HG02981 (cell line): ENCODE results near the gene CNOT9.

ENCODE experiments used
- ATAC-seq: cut with Tn5 transposase; IDR thresholded peaks from one replicate; pipeline ENCODE4 v1.9.1; 2021; ENCODE audit warnings: mild to moderate bottlenecking, moderate library complexity; ENCODE audit not compliant: unreplicated experiment

Gene CNOT9

GRCh38 chr2:218577482-218578220 lies 9.0 kb downstream of the CNOT9 start:
- ATAC-seq = no peak

DNA sequence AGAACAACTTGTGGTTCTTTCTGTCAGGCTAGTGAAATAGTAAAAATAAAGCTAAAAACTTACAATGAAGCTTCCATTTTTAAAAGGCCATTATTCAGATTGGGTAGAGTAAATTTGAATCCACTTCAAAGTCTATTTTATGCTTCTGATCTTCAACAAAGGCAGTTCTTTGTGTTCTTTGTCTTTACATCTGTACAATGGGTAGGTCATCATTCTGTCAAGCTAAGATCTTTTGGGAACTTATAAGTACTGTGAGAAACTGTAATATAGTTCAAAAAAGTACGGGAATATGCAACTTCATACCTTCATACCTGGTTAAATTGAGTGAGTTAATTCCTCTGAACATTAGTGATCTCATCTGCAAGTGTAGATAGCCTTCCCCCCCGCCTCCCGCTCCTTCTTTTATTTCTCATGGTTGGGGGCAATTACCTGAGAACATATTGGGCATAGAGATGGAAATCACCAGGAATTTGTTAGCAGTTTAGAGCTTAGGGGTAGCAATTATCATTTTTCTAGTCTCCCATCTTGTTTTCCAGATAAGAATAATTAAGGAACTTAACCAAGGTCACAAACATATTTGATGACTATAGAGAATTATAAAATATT lies 9.7 kb downstream of the CNOT9 start:
- ATAC-seq = no peak

GRCh38 chr2:218582076-218582475 lies 13.4 kb downstream of the CNOT9 start:
- peak; percentile 92 for ATAC-seq

DNA sequence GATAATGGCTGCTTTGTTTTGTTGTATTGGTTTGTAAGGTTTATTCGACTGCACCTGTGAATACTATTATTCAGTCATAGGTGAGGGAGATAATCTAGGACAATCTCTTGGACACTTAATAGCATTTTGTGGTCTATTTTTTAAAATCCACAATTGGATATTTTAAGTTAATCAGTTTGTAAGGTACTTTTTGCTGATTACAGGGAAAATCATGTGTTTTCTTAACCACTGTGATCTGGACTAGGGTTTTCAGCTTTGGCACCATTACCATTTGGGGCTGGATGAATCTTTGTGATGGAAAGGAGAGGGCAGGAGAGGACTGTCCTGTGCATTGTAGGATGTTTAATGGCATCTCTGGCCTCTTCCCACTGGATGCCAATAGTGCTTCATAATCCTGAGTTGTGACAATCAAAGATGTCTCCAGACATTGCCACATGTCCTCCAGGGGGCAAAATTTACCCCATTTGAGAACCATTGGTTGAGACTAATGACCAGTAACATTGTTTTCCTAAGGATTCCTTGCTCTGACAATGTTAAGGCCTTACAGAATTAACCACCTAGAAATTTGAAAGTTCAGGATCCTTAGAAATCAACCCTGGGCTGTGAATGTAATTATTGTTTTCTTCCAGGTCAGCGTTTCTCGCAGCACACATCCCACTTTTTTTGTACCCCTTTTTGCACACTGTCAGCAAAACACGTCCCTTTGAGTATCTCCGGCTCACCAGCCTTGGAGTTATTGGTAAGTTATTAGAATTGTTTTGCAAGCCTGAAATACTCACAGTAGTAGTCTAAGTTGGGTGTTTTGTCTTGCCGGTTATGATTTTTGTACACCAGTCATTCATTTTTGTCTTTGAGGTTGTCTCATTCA lies 15.6 kb downstream of the CNOT9 start:
- ATAC-seq = no peak

GRCh38 chr2:218585541-218585940 lies 16.9 kb downstream of the CNOT9 start:
- no peak for ATAC-seq

- no peak for ATAC-seq
Measured at GRCh38 chr2:218605432-218605831, 36.8 kb downstream of the CNOT9 start.

GRCh38 chr2:218607436-218608115 lies 38.9 kb downstream of the CNOT9 start, which contains the start of gene PLCD4:
TSS of gene PLCD4 (plus strand) at chr2:218607899. CDS start at chr2:218615740, 7,841 bp downstream.
- ATAC-seq = no peak

DNA sequence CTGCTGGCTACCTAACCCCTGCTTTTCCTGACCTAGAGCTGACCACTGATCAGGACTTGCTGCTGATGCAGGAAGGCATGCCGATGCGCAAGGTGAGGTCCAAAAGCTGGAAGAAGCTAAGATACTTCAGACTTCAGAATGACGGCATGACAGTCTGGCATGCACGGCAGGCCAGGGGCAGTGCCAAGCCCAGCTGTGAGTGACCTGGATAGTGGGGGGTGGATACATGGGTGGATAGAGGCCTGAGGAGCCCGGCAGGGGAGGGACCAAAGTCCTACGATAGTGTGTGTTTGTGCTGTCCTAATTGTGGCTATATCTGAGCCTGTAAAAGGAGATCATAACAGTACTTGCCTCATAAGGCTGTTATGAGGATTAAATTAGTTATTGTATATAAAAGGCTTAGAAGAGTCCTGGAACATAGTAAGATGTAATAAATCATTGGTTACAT lies 47.3 kb downstream of the CNOT9 start:
- no peak for ATAC-seq

GRCh38 chr2:218618102-218618860 lies 49.6 kb downstream of the CNOT9 start:
- no peak for ATAC-seq

DNA sequence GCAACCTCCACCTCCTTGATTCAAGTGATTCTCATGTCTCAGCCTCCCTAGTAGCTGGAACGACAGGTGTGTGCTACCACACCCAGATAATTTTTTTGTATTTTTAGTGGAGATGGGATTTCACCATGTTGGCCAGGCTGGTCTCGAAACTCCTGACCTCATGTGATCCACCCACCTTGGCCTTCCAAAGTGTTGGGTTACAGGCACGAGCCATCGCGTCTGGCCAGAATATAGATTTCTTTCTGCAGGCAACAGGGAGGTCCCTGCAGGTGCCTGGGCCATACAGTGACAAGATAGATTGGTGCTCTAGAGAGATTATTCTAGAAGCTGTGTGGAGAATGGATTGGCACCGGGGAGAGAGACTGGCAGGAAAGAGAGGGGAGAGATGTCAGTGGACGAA lies 52.4 kb downstream of the CNOT9 start:
- no peak for ATAC-seq

GRCh38 chr2:218622606-218623365 lies 54.1 kb downstream of the CNOT9 start:
- ATAC-seq = no peak

DNA sequence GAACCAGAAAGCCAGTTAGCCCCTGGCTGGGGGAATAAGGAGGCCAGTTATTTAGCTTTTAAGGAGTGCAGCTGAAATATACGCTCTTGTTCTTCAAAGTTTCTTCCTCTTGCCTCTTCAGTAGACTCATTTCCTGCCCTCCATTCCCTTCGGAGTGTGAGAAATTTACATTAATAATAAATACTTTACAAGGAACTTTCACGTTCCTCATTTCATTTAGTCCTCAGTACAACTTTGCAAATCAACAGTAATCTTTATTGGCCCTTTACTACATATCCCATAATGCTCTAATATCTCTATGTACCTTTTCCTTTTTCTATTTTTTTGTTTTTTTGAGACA lies 54.7 kb downstream of the CNOT9 start:
- ATAC-seq = no peak

DNA sequence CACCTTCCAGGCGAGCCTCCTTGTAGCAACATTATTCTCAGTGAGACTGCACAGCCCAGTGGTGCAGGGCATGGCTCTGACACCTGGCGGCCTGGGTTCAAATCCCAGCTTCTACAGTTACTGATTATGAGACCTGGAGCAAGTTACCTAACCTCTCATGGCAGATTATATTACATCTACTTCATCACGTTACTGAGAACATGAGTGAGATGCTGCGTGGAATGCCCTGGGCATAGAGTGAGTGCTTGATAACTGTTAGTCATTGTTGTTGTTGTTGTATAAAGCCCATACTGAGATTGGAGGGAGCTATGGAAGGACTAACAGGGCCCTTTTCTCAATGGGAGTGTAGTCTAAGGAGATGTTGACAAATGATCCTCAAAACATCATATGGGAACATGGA lies 57.7 kb downstream of the CNOT9 start:
- ATAC-seq = no peak

- ATAC-seq = no peak
Measured at GRCh38 chr2:218627939-218628338, 59.3 kb downstream of the CNOT9 start.

DNA sequence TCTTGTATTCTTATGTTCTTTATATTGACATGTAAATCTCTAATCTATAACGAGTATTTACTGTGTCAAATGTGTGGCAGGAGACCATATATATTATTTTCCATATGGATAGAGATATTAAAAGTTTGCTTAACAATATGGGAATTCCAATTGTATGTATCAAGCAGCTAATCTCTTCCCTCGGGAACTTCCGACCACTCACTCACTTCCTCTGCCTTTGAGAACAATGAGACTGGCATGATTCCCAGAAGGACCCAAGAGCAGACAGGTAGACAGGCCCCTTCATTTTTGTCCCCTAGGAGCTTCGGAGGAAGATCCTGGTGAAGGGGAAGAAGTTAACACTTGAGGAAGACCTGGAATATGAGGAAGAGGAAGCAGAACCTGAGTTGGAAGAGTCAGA lies 63.2 kb downstream of the CNOT9 start:
- no peak for ATAC-seq

- ATAC-seq = no peak
Measured at GRCh38 chr2:218635719-218636118, 67.1 kb downstream of the CNOT9 start.

DNA sequence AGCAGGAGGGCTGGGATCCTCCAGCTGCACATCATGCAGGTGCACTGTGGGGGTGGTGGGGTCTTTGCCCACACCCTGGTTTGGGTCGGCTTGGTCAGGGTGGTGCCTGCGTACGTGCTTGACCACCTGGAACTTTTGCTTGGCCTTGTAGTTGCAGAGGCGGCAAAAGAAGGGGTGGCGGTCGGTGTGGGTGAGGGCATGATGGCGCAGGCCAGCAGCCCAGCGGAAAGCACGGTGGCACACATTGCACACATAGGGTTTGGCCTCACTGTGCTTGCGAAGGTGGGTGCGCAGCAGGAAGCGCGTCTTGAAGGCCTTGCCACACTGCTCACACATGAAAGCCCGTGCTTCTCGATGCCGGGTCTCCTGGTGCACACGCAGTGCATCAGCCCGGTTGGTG lies 69.7 kb downstream of the CNOT9 start:
- ATAC-seq = no peak

DNA sequence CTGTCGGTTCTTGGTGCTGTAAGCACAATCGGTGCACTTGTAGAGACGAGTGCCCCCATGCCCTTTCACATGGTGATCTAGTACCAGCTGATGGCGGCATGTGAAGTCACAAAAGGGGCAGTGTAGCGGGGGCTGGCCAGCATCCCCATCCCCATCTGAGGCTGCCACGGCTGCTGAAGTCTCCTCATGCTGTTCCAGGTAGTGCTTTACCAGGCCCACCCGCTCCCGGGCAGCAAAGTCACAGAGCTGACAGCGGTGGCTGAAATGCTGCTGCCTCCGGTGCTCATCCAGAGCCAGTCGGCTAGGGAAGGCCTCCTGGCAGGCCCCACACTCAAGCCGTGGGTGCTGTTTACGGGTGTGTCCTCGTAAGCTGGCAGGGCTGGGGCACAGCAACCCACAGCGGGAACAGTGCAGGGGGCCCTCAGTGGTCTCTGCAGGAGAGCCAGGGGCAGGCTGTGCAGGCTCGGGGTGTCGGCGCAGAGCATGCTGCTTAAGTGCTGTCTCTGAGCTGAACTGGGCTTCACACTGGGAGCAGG lies 73.5 kb downstream of the CNOT9 start:
- ATAC-seq = no peak

DNA sequence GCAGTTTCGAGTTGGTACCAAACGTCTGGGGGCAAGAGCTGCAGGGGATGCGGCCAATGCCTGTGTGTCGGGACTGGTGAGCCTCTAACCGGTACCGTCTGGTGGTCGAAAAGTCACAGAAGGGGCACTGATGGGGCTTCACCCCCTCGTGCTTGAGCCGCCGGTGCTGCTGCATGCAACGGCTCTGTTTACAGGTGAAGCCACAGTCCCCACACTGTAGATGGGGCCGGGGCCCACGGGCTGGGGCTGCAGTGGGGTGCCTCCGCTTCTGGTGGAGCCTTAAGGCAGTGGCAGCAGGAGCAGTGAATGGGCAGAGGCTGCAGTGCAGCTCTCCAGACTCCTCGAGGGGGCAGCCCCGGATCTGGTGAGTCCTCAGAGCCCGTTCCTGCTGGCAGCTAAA lies 74.1 kb downstream of the CNOT9 start:
- ATAC-seq = no peak
